GM19395 (cell line): ENCODE measurements around the gene ZNF532.
"Not testable (repeated sequence)": the region's sequence is repeated elsewhere in the genome, so short reads cannot be mapped to it uniquely, and the experiment has no call there.

Source experiments
- ATAC-seq: cut with Tn5 transposase; IDR thresholded peaks from one replicate; pipeline ENCODE4 v1.9.1; 2021; ENCODE audit warnings: mild to moderate bottlenecking, moderate library complexity; ENCODE audit not compliant: unreplicated experiment

Gene ZNF532

DNA sequence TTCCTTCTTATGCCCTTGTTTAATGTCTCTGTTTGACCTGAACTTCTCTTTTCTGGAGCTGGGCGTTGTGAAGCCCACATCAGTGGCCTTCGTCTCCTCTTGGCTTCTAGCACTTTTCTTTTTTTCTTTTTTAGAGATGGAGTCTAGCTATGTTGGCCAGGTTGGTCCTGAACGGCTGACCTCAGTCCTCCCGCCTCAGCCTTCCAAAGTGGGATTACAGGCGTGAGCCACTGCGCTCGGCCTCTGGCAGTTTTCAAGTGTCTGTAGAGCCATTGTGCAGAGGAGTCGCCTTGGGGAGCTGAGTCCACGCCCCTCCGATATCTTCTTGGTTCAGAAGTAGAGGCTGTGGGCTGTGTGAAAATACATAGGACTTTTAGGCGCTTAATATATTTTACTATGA, 36.5 kb downstream of the ZNF532 start:
- no peak for ATAC-seq

DNA sequence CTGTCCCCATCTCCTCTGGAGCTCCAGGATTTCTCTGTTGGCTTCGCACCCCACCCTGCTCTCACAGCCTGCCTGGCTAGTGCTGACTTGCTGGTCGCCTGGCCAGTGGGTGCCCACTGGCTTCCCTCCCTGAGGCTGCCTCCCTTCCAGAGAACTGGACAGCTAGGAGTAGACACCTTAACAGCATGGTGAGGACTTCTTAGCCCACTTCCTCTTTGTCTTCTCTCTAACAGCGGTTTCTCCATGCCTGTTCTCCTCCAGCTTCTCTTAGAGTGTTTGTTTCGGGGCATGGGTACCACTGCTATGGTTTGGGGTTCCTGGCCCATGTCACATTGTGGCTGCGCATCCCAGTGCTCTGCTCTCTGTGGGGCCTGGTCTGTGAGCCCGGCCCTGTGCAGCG, 37.1 kb downstream of the ZNF532 start:
- ATAC-seq: no peak

DNA sequence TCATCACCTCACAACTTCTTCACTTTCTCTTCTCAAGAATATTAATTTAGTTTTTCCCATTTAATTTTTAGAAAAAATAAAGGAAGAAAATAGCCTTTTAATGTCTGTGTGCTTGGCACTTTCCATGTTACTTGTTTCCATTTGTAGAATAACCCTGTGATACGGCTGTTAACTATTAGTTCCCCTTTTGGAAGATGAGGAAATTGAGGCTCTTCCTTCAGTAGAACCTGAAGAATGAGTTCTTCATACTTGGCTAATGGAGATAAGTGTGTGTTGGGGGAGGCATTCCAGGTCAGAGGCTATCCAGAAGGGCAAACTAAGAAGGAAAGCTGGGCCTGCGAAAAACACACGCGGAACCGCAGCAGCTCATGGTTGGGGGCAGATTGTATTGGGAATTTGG, 38.3 kb downstream of the ZNF532 start:
- ATAC-seq: no peak

DNA sequence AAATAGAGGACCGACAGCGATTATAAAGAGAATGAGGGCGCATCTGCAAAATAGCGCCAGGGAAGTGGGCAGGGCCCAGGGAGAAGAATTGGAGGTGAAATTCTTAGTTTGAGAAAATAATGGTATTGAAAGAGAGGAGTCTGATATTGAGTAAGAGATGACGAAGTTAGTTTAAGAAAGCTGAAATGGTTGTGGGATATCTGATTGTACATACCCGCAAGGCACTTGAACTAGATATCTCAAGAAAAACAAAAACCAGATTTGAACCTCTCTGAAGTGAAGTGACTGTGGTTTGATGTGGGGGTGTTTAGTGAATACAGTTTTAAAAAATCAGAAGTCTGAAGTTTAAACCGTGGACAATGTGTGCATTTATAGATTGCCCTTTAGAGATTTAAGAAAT, 38.9 kb downstream of the ZNF532 start:
- no peak for ATAC-seq

DNA sequence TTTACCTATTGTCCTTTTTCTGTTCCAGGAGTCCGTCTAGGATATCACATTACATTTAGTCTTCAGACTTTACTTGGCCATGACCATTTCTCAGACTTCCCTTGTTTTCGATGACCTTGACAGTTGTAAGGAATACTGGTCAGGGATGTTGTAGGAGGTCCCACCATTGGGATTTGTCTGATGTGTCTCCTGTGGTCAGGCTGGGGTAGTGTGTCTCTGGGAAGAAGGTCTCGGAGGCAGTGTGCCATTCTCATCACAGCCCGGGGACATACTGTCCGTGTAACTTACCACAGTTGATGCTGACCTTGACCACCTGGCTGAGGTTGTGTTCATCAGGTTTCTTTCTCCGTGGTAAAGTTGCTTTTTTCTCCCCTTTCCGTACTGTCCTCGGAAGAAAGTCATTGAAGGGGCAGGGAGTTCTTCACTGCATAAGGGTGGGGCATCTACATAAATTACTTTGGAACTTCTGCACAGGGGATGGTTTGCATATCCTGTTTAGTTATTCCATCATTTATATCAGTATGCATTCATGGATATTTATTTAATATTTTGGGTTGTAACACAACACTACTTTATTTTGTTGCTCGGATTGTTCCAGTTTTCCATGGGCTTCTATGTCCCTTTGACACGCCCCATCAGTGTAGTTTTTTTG, 41.2 kb downstream of the ZNF532 start:
- no peak for ATAC-seq

DNA sequence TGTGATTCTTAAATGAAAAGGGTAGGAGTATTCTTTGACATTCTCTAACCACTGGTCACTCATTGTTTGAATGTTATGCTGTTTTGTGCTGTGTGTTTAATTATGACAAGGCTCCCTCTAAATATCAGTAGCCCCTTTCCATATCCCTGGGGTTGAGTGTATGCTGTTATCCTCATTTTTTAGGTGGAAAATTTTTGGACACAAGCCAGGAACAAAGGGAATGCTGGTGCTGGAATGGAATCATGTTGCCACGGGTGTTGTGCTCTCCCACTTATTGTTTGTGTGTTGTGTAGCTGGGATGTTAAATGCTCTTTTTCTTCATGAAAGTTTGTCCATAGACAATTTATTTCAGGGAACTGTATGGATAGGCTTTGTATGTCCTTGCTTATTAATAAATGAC, 43.3 kb downstream of the ZNF532 start:
- ATAC-seq: no peak

DNA sequence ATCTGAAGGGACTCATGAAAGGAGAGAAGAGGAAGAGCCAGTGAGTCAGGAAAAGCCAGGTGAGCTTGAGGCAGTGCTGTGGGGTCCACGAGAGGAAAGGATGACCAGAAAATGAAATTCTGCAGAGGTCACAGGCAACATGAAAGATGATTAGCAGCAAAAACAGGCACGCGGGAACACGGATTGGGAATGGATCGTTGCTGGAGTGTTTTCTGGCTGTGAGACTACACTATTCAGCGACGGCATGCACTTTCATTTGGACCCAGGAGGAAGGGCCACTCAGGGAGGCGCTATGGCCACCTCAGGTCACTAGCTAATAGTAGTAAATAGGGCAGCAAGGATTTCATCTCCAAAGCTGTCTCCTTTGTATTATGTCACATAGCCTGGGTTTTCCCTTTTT, 44.8 kb downstream of the ZNF532 start:
- ATAC-seq: no peak

DNA sequence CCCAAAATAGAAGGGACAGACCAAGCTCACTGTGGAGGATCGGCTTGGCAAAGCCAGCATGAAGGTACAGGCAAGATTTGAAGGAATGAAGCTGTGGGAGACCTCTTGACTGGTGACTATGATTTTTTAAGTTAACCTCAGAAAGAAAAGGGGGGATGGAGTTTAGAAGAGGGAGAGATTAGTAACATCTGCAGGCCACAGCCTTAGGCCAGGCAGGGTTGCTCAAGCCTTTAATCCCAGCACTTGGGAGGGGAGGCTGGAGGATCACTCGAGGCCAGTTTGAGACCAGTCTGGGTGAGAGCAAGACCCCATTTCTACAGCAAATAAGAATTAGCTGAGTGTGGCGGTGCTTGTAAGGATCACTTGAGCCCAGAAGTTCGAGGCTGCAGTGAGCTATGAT, 46.6 kb downstream of the ZNF532 start:
- ATAC-seq: no peak

DNA sequence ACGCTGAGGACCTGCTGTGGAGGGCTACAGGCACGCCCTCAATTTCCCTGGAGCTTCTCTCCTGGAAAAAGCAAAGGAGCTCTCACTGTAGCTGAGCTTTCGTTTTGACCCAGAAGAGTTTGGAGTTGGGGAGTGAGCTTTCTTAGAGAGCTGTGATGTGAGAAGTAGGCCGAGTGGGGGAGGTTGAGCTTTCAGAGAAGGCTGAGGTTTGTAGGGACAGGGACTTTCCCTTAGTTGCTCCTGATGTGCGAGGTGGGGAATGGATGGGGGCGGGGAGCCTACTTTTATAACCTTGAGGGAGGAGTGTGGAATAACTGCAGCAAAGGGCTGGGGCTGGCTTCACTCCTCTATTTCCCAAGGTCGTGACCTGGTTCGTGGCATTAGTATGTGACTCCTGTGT, 47.1 kb downstream of the ZNF532 start:
- no peak for ATAC-seq

DNA sequence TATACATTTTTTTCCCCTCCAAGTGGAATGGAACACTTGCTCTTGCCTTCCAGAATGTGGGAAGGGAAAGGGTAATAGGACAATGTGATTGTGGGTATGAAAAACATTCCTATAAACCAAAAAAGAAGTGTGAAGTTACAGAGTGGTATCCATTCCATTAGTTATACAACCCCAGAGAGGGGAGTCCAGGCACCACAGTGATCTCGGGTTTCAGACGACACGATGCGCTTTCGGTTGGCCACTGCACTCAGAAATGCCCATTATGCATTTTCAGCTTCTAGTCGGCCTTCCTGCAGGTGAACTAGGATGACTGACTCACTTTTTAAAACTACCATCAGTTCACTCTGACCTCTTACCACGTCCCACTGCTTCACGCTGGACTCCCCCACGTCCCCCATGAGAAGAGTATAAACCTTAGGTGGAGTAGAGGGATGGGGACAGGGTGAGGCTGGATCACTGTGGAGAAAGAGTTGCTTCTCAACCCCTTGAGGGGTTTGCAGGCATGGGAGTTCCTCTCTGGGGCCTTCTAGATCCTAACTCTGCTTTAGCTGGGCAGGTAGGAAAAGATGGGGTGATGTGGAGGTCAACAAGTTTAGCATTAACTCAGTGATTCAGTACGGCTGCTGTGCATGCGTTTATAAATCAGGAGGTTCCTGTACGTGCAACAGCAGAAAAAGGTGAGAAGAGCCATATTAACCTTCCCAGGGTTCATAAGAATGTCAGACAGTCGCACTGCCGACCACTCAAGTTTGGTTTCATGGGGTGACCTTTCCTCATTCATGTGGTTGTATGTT, 50.5 kb downstream of the ZNF532 start:
- no peak for ATAC-seq

DNA sequence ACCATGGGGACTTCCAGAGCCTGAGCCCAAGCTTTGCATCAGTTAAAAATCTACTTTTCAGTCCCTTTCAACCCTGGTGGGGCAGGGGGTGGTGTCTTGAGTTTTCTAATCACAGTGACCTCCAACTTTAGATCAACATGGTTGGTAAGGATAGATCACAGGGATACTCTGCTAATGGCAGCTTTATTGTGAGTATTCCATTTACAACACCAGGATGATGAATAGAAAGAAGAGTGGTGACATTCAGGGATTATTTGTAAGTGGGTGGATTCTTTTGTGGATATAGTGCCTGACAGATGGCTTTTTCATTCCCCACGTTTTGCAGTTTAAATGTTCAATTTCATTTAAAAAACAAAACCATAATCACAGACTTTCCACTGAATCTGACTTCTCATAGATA, 51.3 kb downstream of the ZNF532 start:
- ATAC-seq: no peak

DNA sequence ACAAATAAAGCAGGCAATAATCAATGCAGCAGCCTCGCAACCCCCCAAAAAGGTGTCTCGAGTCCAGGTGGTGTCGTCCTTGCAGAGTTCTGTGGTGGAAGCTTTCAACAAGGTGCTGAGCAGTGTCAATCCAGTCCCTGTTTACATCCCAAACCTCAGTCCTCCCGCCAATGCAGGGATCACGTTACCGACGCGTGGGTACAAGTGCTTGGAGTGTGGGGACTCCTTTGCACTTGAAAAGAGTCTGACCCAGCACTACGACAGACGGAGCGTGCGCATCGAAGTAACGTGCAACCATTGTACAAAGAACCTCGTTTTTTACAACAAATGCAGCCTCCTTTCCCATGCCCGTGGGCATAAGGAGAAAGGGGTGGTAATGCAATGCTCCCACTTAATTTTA, 55.3 kb downstream of the ZNF532 start:
- ATAC-seq: not testable (repeated sequence)

DNA sequence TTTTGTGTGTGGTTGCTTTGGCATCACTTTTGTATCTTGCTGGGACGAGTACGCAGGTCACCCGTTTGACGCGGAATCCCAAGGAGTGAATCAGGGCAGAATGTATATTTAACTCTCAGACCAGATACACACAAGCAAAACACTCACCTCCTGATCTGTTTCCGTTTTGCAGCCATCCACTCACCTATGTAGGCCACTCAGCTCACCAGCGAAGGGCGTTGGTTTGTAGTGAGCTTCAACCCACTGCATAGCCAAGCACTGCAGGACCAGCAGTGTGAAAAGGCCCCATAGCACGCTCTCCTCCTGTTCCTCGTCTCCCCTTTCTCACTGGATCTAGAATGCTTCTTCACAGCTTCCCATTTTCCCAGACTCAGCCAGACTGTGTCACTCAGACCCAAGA, 58.3 kb downstream of the ZNF532 start:
- ATAC-seq: no peak

DNA sequence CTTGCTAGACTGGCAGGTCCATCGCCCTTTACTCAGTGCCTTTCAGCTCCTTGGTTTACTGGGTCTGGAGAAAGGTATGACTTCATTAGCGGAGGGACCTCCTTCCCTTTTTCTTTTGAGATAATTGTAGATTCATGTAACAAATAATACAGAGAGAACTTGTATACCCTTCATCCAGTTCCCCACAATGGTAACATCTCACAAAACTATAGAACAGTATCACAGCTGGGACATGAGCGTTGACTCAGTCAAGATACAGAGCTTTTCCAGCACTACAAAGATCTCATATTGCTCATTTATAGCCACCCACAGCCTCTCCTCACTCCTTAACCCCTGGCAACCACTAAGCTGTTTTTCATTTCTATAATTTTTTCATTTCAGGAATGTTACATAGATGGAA, 59.8 kb downstream of the ZNF532 start:
- no peak for ATAC-seq

DNA sequence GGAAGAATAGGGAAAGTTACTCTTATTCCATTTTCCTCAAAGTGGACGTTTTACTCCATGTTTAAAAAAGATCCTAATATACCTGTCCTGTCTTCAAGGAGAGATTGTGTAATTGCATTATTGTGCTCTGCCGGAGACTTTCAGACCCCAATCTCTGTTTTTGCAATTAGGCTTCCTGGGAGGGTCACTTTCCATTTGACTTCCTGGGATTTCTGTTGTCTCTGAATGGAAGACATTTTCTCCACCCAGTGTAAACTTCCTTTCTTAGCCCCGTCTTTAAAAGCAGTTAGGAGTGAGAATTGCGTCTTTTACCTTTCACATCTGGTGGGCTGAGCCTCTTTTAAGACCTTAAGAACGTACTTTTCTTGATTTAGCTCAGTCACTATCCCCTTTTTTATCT, 63.0 kb downstream of the ZNF532 start:
- no peak for ATAC-seq

DNA sequence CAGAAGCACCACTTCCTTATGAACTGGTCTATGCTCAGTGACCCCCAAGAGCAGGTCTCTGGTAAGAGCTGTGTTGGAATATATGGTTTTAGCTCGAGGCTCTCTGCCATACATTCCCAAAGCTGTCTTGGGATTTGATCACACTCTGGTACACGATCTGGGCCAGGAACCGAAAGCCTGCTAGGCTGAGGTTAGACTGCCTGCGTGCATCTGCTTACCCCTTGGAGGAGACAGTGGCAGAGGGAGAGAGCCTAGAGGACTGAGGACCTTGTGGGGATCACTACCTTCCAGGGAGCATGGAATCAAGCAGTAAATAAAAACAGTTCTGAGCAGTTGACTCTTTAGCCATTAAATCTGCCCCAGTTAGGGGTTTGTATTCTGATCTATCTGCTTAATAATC, 63.7 kb downstream of the ZNF532 start:
- no peak for ATAC-seq

DNA sequence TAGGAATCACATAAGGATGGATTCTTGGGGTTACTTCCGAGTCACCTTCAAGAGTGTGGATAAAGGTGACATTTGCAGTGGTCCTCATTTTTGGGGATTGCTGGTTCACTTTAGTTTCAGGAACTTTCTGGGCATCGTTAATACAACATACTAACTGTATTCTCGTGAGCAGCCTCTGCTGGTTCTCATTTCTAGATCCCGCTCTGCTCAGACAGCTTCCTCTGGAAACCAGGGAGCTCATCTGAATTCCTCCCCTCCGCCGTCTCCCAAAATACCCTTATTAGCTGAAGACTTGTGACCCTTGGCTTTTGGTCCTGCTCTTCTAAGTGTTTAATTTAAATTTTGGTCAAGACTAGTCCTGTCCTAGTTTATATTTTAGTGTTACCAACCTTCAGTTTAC, 64.5 kb downstream of the ZNF532 start:
- no peak for ATAC-seq

DNA sequence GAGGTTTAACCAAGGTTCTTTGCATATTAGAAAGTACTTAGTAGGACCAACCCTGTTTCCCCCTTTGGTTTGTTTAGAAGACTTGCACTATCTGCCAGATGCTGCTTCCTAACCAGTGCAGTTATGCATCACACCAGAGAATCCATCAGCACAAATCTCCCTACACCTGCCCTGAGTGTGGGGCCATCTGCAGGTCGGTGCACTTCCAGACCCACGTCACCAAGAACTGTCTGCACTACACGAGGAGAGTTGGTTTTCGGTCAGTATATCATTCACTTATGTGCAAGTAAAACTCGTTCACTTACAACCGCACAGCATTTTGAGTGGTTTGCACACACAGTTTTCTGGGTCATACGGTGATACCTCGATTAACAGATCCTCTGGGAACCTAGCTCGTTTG, 69.7 kb downstream of the ZNF532 start:
- no peak for ATAC-seq

DNA sequence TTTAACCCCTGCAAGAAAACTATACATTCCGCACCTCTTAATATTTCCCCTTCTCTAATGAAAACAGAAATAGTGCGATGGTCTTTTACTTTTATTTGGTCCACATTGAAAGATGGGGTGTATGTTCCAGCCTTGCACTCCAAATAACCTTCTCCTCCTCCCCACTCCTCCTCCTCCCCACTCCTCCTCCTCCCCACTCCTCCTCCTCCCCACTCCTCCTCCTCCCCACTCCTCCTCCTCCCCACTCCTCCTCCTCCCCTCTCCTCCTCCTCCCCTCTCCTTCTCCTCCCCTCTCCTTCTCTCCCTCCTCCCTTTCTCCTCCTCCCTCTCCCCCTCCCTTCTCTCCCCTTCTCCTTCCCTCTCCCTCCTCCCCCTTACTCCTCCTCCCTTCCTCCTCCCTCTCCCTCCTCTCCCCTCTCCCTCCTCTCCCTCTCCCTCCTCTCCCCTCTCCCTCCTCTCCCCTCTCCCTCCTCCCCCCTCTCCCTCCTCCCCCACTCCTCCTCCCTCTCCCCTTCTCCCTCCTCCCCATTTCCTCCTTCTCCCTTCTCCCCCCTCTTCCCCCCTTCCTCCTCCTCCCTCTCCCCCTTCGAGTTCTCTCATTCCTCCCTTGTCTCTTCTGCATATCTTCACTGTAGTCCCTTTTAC, 70.4 kb downstream of the ZNF532 start:
- no peak for ATAC-seq

DNA sequence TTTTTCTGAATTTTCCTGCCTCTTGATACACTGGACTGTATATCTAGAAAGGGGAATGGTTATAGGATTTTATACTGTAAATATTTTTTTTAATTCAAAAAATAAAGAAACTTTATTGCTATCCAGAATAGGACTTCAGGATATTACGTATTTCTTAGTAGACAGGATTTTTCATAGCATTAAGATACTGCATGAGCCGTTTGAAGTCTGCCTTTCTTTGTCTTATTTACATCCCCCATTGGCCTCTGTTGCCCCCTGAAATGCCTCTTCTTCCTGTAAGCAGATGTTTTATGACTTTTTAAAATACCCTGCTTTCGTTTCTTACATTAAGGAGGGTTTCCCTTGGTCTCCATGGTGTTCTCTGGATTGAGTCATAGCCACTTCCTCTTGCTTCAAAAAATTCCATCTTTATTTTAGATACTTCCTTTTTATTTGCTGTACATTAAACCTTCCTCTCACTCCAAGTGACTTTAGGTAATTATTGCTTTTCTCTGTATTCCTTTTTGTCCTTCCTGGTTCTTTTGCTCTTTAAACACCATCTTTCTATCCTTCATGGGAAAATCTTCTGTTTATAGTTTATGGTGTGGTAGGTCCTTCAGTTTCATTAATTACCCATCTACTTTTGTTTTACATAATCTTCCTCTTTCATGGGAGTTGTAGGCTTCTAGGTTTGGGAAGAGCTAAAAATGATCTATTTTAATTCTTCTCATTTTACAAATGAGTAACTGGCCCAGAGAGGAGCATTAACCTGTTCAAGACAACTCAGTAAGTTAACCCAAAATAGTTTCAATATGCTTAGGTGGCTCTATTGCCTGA, 72.6 kb downstream of the ZNF532 start:
- no peak for ATAC-seq

DNA sequence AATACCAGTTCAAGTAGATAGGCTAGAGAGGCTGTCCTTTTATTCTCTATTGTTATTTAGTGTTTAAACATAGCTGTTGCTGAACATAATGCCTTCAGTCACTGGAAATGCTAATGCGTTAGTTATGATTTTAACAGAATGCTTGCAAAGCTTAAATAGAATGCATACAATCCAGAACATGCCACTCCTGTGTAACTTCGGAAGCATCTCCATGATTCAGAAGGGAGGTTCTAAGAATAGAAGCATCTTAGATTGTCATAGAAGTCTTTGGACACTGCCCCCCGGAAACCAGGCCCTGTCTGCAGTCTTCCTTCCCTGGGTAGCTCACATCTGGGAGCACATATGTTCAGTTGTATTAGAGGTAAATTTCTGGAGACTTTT, 73.2 kb downstream of the ZNF532 start:
- no peak for ATAC-seq
